Panc1 (cell line): ENCODE measurements around the gene AHRR. TPM values are rescaled to one million over a fixed set of nuclear protein-coding genes. Genes with fewer than 3 reads are reported as not detected.

Experiments
- ATAC-seq: fragments of 200-7000 bp; cut with Tn5 transposase; 2 replicates; pipeline ENCODE4 v1.9.1; 2020; ENCODE audit warnings: mild to moderate bottlenecking, moderate library complexity
- BruUV-seq: library from RNA; stranded (reverse); fragments of 400-500 nt; replicated peaks from 2 replicates; lab custom pipeline; 2021; lab: Mats Ljungman, UMichigan
- CTCF ChIA-PET: fragments of 300-600 bp; sonication (Branson Sonifier 250); formaldehyde crosslinking; loops from one replicate; lab custom pipeline; 2022; ENCODE audit warnings: antibody characterized with exemption; lab: Charles Lee
- POLR2A ChIA-PET: fragments of 300-600 bp; sonication (Branson Sonifier 250); formaldehyde crosslinking; loops from one replicate; lab custom pipeline; 2022; ENCODE audit warnings: antibody characterized with exemption; lab: Charles Lee
- DNase-seq: peaks from one replicate; pipeline ENCODE4 v3.0.0-alpha.2; 2010; ENCODE audit warnings: low read depth, low spot score
- H3K27ac ChIP-seq: 2 replicates; pipeline ENCODE4 v1.5.1; 2011; ENCODE audit warnings: mild to moderate bottlenecking, low read length, inconsistent platforms
- H3K27me3 ChIP-seq: fragments of 200-500 bp; sonication (Bioruptor generic); 2 replicates; pipeline ENCODE4 v1.6.0; 2014; ENCODE audit warnings: low read length, inconsistent platforms; ENCODE audit not compliant: control insufficient read depth, insufficient read depth
- H3K36me3 ChIP-seq: fragments of 200-500 bp; sonication (Bioruptor generic); 2 replicates; pipeline ENCODE4 v1.5.1; 2014; ENCODE audit warnings: inconsistent platforms, mild to moderate bottlenecking, low read length, moderate library complexity; ENCODE audit not compliant: control insufficient read depth, insufficient read depth
- H3K4me1 ChIP-seq: 2 replicates; pipeline ENCODE4 v1.5.1; 2011; ENCODE audit warnings: inconsistent platforms, mild to moderate bottlenecking, low read length, moderate library complexity; ENCODE audit not compliant: control insufficient read depth, insufficient read depth
- H3K4me3 ChIP-seq, 2 experiments: 2 replicates each; pipeline ENCODE4 v1.5.1; 2011 to 2012; ENCODE audit warnings: low read depth in 2 of 2, low read length in 2 of 2, mild to moderate bottlenecking in 2 of 2, inconsistent platforms in 1 of 2, moderate library complexity in 1 of 2
- H3K9me3 ChIP-seq: fragments of 200-500 bp; sonication (Bioruptor generic); 2 replicates; pipeline ENCODE4 v1.5.1; 2014; ENCODE audit warnings: low read depth, mild to moderate bottlenecking, inconsistent platforms, low read length, moderate library complexity; ENCODE audit not compliant: control insufficient read depth, insufficient read depth
- CTCF ChIP-seq: fragments of 450-650 bp; IDR thresholded peaks from 2 replicates; pipeline ENCODE4 v1.5.1; 2017; ENCODE audit warnings: mild to moderate bottlenecking
- POLR2AphosphoS5 ChIP-seq: IDR thresholded peaks from 2 replicates; pipeline ENCODE4 v1.6.1; 2012; ENCODE audit warnings: mild to moderate bottlenecking, low read depth, low read length, moderate library complexity
- REST ChIP-seq, 2 experiments: IDR thresholded peaks; 2 replicates each; pipeline ENCODE4 v1.6.1; 2011 to 2012; ENCODE audit warnings: low read depth in 2 of 2, control low read depth in 1 of 2, low read length in 1 of 2, mild to moderate bottlenecking in 1 of 2, moderate library complexity in 1 of 2; ENCODE audit not compliant: insufficient read depth in 1 of 2
- SIN3A ChIP-seq: IDR thresholded peaks from 2 replicates; pipeline ENCODE4 v1.6.1; 2012; ENCODE audit warnings: low read depth, mild to moderate bottlenecking, low read length, moderate library complexity, borderline replicate concordance; ENCODE audit not compliant: insufficient read depth
- TCF7L2 ChIP-seq: IDR thresholded peaks from 2 replicates; pipeline ENCODE4 v1.6.1; 2011; ENCODE audit warnings: mild to moderate bottlenecking, low read depth, low read length, inconsistent platforms
- in situ Hi-C: cut with HindIII; loops from 2 replicates; pipeline ENCODE4 v1.10.0; 2016; ENCODE audit warnings: low sequenced_read_pairs, low pct_unique_long_range_greater_than_20kb
- intact Hi-C: fragments of 100-400 bp; cut with micrococcal nuclease; formaldehyde crosslinking; loops from one replicate; pipeline ENCODE4 v1.10.0; 2022; ENCODE audit not compliant: unreplicated experiment
- total RNA-seq: library from RNA; stranded (reverse); gene quantifications from one replicate; pipeline ENCODE4 v1.2.1, GENCODE V29; 2021; ENCODE audit not compliant: unreplicated experiment

AHRR gene
- total RNA-seq, 1 experiment from 2014 or later: 23.6 TPM

- TF ChIP-seq CTCF (no peak), TCF7L2 (no peak), POLR2AphosphoS5 (no peak), SIN3A (no peak), REST (IDR thresholded peaks at IDR 0.05; ENCODE audit: insufficient read depth in 1 of 2, low read depth in 2 of 2, low read length in 1 of 2) (no peak)
- no peaks in the 10 kb centered on the region for H3K9me3 ChIP-seq
- CTCF ChIA-PET: no interaction called here
- H3K27me3 ChIP-seq: no peaks in the 10 kb centered on the region
- no peaks in the 10 kb centered on the region for H3K36me3 ChIP-seq
- POLR2A ChIA-PET: no interaction called here
- no peaks in the 10 kb centered on the region for H3K4me1 ChIP-seq
- H3K27ac ChIP-seq: no peak overlapping the region
- DNase-seq (no peak), ATAC-seq (no peak)
- intact Hi-C loops (no loop called here), in situ Hi-C loops (no loop called here)
- no TSS peak for BruUV-seq
- H3K4me3 ChIP-seq: no peak overlapping the region
These were observed 160.5 kb downstream of the AHRR start for GRCh38 chr5:482021-482420.

- H3K27me3 ChIP-seq: no peaks in the 10 kb centered on the region
- in situ Hi-C loops: no loop called here
- no peaks in the 10 kb centered on the region for H3K9me3 ChIP-seq
- H3K4me1 ChIP-seq: no peaks in the 10 kb centered on the region
- no TSS peak for BruUV-seq
- TF ChIP-seq POLR2AphosphoS5 (no peak), CTCF (no peak), REST (IDR thresholded peaks at IDR 0.05; ENCODE audit: insufficient read depth in 1 of 2, low read depth in 2 of 2, low read length in 1 of 2) (no peak), SIN3A (no peak), TCF7L2 (no peak)
- no peaks in the 10 kb centered on the region for H3K36me3 ChIP-seq
- no peak overlapping the region for H3K27ac ChIP-seq
- intact Hi-C loops: no loop called here
- ATAC-seq (no peak), DNase-seq (no peak)
- POLR2A ChIA-PET: no interaction called here
- CTCF ChIA-PET: no interaction called here
- H3K4me3 ChIP-seq: no peak overlapping the region
These were observed 161.0 kb downstream of the AHRR start for GRCh38 chr5:482506-482905.
